GM10847 (cell line): Measurements from ENCODE around the gene SLC10A1.

Experiments used
- POLR2A ChIP-seq: IDR thresholded peaks from 2 replicates; pipeline ENCODE4 v1.6.1; 2011; ENCODE audit not compliant: insufficient read length; ENCODE audit errors: extremely low read depth

Gene SLC10A1

DNA sequence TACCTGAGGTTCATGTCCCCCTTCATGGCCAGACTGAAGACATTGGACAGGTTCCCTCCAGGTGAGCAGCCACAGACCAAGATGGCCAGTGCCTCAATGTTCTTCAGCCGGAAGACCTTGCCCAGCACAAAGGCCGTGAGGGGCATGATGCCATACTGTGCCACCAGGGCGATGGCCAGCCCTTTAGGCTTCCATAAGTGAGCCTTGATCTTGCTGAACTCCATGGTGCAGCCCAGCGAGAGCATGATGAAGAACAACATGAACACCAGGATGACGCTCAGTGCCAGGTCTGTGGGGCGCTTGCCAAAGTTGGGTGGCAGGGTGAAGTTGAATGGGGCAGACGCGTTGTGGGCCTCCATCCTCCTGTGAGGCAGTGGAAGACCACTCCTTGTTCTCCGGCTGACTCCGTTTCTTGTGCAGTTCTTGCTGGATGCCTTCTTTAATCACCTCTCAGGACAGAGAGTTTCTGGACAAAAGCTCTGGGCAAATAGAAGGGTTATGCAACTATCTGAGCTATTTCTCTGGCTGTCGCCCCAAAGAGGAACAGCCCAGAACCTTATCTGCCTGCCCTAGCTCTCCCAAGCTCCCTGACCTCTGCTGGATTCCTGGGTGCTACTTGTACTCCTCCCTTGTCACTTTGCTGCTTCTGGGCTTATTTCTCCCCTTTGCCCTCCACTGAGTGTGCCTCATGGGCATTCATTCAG lies at the start of gene SLC10A1:
TSS of gene SLC10A1 (minus strand) at position 445 of the 704 bp plus-strand sequence. CDS start at position 359, 86 bp downstream.
- TF ChIP-seq POLR2A, result no peak

- no peak for TF ChIP-seq POLR2A
Measured at GRCh38 chr14:69845787-69846186, 48.7 kb upstream of the SLC10A1 start.

DNA sequence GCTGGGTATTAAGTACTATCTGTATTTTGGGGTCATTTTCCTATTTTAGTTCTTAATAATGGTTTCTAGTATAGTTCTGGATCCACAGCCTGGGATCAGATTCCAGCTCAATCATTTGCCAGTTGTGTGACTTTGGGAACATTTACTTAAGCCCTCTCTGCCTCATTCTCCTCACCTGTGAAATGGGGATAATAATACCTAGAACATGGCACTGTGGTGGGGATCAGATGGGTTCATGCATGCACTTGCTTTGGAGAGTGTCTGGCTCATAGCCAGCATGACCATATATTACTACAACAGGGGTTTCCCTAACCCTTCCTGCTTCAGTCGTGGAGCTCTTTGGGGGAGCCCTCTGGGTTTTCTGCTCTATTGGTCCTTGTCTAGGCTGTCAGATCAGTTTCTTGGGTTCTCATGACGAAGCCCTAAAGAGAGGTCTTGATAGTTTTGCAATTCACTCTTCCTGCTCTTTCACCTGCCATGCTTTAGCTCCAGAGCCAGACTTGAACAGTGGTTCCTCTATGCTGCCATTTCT lies 48.1 kb upstream of the SLC10A1 start:
- no peak for TF ChIP-seq POLR2A

DNA sequence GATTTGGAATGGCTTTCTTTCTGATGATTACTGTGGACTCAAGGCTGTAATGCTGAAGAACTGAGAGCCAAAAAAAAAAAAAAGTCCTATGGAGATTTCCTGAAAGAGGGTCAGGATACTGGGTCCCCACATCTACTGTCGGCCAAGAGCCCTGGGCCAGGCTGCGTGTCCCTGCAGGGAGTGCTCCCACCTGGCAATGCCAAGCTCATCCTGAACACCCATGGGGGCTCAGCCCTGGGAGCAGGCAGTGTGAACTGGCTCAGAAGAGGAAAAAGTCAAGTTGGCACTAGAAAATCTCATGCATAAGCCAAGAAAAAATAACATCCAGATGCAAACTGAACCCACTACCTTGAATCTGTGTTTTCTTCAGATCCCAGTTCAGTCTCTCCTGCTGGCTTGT lies 47.1 kb upstream of the SLC10A1 start:
- no peak for TF ChIP-seq POLR2A

- TF ChIP-seq POLR2A, result no peak
Measured at GRCh38 chr14:69842686-69843420, 45.8 kb upstream of the SLC10A1 start.

- no peak for TF ChIP-seq POLR2A
Measured at GRCh38 chr14:69841656-69842055, 44.6 kb upstream of the SLC10A1 start.

DNA sequence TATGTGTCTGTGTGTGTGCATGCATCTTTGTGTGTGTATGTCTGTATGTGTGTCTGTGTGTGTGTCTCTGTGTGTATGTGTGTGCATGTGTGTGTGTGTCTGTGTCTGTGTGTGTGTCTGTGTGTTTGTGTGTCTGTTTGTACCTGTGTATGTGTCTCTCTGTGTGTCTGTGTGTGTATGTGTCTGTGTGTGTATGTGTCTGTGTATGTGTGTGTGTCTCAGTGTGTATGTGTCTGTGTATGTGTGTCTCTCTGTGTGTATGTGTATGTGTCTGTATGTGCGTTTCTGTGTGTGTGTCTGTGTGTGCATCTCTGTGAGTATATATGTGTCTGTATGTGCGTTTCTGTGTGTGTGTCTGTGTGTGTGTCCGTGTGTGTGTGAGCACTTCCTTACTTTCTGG lies 42.6 kb upstream of the SLC10A1 start:
- no peak for TF ChIP-seq POLR2A

GRCh38 chr14:69838881-69839416 lies 41.9 kb upstream of the SLC10A1 start:
- no peak for TF ChIP-seq POLR2A

DNA sequence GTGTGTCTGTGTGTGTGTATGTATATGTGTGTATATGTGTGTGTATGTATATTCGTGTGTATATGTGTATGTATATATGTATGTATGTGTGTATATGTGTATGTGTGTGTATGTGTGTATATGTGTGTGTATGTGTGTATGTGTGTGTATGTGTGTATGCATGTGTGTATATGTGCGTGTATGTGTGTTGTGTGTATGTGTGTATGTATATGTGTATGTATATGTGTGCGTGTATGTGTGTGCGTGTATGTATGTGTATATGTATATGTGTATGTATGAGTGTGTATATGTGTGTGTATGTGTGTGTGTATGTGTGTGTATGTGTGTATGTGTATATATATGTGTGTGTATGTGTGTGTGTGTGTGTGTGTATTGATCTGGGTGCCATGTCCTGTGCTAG lies 31.8 kb upstream of the SLC10A1 start:
- TF ChIP-seq POLR2A, result no peak

DNA sequence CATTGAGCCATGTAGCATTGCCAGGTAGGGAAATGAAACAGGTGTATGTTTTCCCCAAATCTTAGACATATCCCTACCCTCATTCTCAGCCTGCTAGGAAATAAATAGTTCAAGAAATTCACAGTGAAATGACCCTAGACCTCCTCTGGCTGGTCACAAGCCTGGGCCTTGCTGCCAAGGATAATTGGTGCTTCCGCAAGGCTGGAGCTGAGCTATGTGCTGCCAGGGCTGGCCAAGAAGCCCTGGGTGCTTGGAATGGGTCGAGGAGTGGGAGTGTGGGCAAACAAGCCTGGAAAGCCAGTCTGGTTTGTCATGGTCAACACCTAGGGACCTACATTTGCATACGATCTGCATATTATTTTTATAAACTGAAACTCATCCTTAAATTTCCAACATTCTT lies 31.3 kb upstream of the SLC10A1 start:
- TF ChIP-seq POLR2A, result no peak

- TF ChIP-seq POLR2A, result no peak
Measured at GRCh38 chr14:69827560-69827959, 30.5 kb upstream of the SLC10A1 start.

DNA sequence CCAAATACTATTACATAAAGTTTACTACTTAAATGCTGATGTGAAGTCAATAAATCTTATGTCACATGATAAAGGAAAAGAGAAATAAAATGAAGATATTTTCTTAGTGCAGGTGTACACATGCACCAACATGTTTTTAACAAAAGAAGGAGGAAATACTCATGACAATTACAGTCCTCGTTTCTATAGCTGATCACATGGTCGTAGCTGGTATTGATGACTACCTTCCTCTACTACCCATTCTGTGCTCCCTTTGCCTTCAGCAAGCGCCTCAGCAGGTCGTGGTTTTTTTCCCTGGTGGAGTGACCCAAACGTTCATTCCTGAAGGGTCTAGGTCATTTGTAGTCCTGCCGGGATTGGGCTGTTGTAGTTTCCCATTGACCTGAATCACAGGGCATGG lies 25.4 kb upstream of the SLC10A1 start:
- no peak for TF ChIP-seq POLR2A

- TF ChIP-seq POLR2A, result no peak
Measured at GRCh38 chr14:69820991-69821390, 23.9 kb upstream of the SLC10A1 start.

DNA sequence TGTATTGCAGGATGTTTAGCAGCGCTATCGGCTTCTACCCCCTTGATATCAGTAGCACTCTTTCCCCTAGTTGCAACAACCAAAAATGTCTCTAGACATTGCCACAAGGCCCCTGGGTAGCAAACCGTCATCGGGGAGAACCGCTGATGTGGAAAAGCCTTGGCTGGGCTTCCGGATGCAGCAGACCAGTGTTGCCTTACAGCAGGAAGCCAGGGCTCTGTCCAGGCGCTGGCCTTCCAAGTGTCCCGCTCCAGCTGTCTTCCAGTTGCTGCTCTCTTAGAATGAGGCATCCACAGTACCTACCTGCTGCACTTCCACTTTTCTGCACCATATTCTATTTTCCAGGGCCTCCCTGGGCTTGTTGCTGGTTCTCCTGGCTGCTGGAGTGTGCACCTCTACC lies 22.6 kb upstream of the SLC10A1 start:
- no peak for TF ChIP-seq POLR2A

DNA sequence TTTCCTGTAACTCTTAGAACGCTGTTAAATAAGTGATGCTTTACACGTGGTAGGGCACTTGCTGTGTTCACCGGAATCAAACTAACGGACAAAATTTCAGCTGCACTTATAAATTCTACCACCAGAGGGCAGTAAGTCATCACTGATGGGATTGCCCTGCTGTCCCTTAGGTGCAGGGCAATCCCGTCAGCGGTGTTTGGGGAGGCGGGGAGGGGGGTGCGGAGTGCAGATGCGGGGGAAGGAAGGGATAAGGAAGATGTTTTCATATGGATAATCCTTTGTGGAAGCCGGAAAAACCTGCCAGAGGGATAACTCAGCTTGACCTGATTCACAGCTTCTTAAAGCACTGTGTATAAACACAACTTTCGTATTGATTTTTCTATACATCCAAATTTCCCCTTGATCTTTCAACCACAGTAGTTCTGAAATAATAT lies 21.7 kb upstream of the SLC10A1 start:
- TF ChIP-seq POLR2A, result no peak

GRCh38 chr14:69816216-69816615 lies 19.2 kb upstream of the SLC10A1 start:
- TF ChIP-seq POLR2A, result no peak
